WTC11 (cell line): ENCODE results near the gene EFHD1.

ENCODE experiments used
- CBFB ChIP-seq: sonication (generic); formaldehyde crosslinking; IDR thresholded peaks from 2 replicates; pipeline ENCODE4 v1.8.1; 2022; ENCODE audit warnings: mild to moderate bottlenecking, low read depth, missing genetic modification reagents
- ELF4 ChIP-seq: sonication (generic); formaldehyde crosslinking; IDR thresholded peaks from 2 replicates; pipeline ENCODE4 v1.8.1; 2022; ENCODE audit warnings: low read depth, mild to moderate bottlenecking, moderate library complexity, missing genetic modification reagents
- NR1H2 ChIP-seq: sonication (generic); formaldehyde crosslinking; IDR thresholded peaks from 2 replicates; pipeline ENCODE4 v1.9.0; 2021; ENCODE audit warnings: mild to moderate bottlenecking, moderate library complexity, missing genetic modification reagents
- NR3C1 ChIP-seq: sonication (generic); formaldehyde crosslinking; conservative IDR thresholded peaks from 2 replicates; pipeline ENCODE4 v1.8.1; 2023; ENCODE audit warnings: low read depth, mild to moderate bottlenecking, missing genetic modification reagents
- TF ChIP-seq, protein P1 (sequence below): sonication (generic); formaldehyde crosslinking; conservative IDR thresholded peaks from 2 replicates; pipeline ENCODE4 v1.8.1; 2023; ENCODE audit warnings: mild to moderate bottlenecking, low read depth, missing genetic modification reagents, moderate library complexity
- TF ChIP-seq, protein P2 (sequence below): fragments of 200-600 bp; IDR thresholded peaks from 2 replicates; pipeline ENCODE4 v1.8.0; 2022; ENCODE audit warnings: antibody characterized with exemption
- TF ChIP-seq, protein P3 (sequence below): sonication (generic); formaldehyde crosslinking; IDR thresholded peaks from 2 replicates; pipeline ENCODE4 v1.8.1; 2023; ENCODE audit warnings: mild to moderate bottlenecking, missing genetic modification reagents

DNA sequence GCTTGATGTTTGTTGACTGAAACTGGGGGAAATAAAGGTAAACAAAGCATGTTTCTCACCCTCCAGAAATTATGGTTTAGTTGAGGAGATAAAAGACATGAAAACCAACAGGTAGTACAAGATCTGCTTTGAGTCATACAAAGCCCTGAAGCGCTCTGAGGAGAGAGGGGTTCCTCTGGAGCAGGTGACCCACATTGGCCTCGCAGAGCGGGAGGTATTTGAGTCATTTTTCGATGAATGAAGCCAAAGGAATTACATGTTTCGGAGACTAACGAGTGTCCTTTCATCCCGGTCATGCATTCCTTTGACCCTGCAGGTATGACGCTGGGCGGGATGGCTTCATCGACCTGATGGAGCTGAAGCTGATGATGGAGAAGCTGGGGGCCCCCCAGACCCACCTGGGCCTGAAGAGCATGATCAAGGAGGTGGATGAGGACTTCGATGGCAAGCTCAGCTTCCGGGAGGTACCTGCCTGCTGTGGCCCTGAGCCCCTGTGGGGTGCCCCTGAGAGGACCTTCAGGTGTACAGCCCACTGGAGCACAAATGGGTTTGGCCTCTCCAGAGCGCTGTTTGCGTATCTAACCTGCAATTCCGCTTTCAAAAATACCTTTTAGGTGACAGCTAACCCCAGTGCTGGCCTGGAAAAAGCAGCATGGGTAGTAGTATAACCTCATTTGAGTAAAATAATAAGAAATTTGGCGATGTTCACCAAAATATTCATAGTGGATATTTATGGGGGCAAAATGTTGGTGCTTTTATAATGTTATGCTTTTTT is 29.3 kb downstream of the EFHD1 start:
- TF ChIP-seq ELF4 (no peak), NR3C1 (CRISPR knock-in tag) (no peak), CBFB (CRISPR knock-in tag) (no peak), NR1H2 (CRISPR knock-in tag) (no peak)
- TF ChIP-seq, protein P1, sequence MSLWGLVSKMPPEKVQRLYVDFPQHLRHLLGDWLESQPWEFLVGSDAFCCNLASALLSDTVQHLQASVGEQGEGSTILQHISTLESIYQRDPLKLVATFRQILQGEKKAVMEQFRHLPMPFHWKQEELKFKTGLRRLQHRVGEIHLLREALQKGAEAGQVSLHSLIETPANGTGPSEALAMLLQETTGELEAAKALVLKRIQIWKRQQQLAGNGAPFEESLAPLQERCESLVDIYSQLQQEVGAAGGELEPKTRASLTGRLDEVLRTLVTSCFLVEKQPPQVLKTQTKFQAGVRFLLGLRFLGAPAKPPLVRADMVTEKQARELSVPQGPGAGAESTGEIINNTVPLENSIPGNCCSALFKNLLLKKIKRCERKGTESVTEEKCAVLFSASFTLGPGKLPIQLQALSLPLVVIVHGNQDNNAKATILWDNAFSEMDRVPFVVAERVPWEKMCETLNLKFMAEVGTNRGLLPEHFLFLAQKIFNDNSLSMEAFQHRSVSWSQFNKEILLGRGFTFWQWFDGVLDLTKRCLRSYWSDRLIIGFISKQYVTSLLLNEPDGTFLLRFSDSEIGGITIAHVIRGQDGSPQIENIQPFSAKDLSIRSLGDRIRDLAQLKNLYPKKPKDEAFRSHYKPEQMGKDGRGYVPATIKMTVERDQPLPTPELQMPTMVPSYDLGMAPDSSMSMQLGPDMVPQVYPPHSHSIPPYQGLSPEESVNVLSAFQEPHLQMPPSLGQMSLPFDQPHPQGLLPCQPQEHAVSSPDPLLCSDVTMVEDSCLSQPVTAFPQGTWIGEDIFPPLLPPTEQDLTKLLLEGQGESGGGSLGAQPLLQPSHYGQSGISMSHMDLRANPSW (CRISPR knock-in tag) = no peak
- TF ChIP-seq, protein P2, sequence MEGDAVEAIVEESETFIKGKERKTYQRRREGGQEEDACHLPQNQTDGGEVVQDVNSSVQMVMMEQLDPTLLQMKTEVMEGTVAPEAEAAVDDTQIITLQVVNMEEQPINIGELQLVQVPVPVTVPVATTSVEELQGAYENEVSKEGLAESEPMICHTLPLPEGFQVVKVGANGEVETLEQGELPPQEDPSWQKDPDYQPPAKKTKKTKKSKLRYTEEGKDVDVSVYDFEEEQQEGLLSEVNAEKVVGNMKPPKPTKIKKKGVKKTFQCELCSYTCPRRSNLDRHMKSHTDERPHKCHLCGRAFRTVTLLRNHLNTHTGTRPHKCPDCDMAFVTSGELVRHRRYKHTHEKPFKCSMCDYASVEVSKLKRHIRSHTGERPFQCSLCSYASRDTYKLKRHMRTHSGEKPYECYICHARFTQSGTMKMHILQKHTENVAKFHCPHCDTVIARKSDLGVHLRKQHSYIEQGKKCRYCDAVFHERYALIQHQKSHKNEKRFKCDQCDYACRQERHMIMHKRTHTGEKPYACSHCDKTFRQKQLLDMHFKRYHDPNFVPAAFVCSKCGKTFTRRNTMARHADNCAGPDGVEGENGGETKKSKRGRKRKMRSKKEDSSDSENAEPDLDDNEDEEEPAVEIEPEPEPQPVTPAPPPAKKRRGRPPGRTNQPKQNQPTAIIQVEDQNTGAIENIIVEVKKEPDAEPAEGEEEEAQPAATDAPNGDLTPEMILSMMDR = no peak
- TF ChIP-seq, protein P3, sequence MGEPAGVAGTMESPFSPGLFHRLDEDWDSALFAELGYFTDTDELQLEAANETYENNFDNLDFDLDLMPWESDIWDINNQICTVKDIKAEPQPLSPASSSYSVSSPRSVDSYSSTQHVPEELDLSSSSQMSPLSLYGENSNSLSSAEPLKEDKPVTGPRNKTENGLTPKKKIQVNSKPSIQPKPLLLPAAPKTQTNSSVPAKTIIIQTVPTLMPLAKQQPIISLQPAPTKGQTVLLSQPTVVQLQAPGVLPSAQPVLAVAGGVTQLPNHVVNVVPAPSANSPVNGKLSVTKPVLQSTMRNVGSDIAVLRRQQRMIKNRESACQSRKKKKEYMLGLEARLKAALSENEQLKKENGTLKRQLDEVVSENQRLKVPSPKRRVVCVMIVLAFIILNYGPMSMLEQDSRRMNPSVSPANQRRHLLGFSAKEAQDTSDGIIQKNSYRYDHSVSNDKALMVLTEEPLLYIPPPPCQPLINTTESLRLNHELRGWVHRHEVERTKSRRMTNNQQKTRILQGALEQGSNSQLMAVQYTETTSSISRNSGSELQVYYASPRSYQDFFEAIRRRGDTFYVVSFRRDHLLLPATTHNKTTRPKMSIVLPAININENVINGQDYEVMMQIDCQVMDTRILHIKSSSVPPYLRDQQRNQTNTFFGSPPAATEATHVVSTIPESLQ = no peak
